ENCODE results near the gene GRM7.

GRM7 gene

DNA sequence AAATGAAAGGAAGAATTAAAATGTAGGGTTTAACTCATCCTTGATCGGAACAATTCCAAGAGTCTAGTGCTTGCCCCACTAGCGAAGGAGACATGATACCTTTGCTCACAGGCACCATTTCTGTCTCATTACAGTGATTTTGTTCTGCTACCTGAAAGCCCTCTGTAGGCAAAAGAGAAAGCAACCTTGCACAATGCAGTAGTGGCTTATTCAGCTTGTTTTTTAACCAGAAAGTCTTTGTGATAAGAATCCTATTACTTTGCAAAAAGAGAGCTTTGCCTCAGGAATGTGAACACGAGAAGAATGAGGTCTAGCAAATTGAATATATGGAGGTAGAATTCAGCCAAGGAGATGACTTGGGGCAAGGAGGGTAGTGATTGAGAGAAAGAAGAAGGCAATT, 684.4 kb downstream of the GRM7 start:
- H3K9me3 ChIP-seq (ENCODE audit: control extremely low read depth in 1 of 5, control insufficient read depth in 4 of 5, insufficient read depth in 2 of 5, low read depth in 1 of 5, low read length in 4 of 5) = no peaks in the 10 kb centered on the region
- H3K27me3 ChIP-seq (replicated peaks in 2 of 5; ENCODE audit: control insufficient read depth in 4 of 5, insufficient read depth in 5 of 5, low read length in 4 of 5) = no peaks in the 10 kb centered on the region
- ChIA-PET POLR2A (no interaction called here), CTCF (interaction anchor here (1.8 kb wide), 1 partner anchor 9 kb away, joined by 4 read pairs; no protein-coding TSS in a partner anchor)
- WGBS (ENCODE audit: insufficient coverage) = 76% methylated on average over 3 of the region's 3 CpGs
- H3K27ac ChIP-seq (ENCODE audit: insufficient read depth in 1 of 2, low read depth in 1 of 2, low read length in 2 of 2, poor library complexity in 1 of 2, severe bottlenecking in 2 of 2) = no peak overlapping the region
- H3K4me3 ChIP-seq (ENCODE audit: control insufficient read depth in 1 of 7, extremely low read depth in 1 of 7, insufficient read depth in 4 of 7, low read depth in 2 of 7, low read length in 6 of 7) = no peak overlapping the region
- no peaks in the 10 kb centered on the region for H3K36me3 ChIP-seq (ENCODE audit: control insufficient read depth in 4 of 4, insufficient read depth in 4 of 4, low read length in 3 of 4)
- DNase-seq = peak in 2 of 3 donors; percentile 23 to 32
- peaks cover 0 to 10% (median 0%) of the 10 kb centered on the region in 4 experiments for H3K4me1 ChIP-seq (ENCODE audit: control extremely low read depth in 1 of 4, control insufficient read depth in 4 of 4, insufficient read depth in 4 of 4, low read length in 3 of 4)

DNA sequence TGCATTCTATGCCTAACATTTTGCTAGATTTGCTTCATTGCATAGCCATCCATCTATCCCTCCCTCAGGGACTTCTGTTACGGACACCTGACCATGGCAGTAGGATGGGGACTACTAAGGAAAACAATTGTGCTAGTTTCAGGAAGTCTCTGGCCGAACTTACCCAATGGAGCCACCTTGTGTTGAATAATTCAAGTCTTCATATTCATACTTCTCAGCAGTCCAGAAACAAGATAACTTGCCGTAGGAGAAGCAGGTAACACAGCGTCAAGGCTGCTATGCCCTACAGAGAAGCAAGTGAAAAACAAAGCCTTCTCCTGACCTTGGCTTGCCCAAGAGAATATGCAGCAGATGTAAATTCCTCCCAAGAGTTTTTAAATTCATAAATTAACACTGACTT, 685.3 kb downstream of the GRM7 start:
- H3K36me3 ChIP-seq (ENCODE audit: control insufficient read depth in 4 of 4, insufficient read depth in 4 of 4, low read length in 3 of 4) = no peaks in the 10 kb centered on the region
- H3K4me1 ChIP-seq (ENCODE audit: control extremely low read depth in 1 of 4, control insufficient read depth in 4 of 4, insufficient read depth in 4 of 4, low read length in 3 of 4) = peaks cover 0 to 10% (median 0%) of the 10 kb centered on the region in 4 experiments
- ChIA-PET CTCF (interaction anchor here (1.8 kb wide), 1 partner anchor 10 kb away, joined by 4 read pairs; no protein-coding TSS in a partner anchor), POLR2A (no interaction called here)
- 50% methylated on average over 3 of the region's 4 CpGs for WGBS (ENCODE audit: insufficient coverage)
- no peak overlapping the region for H3K27ac ChIP-seq (ENCODE audit: insufficient read depth in 1 of 2, low read depth in 1 of 2, low read length in 2 of 2, poor library complexity in 1 of 2, severe bottlenecking in 2 of 2)
- peak; percentile 29 to 58 (median 50) for DNase-seq
- peaks cover 0 to 4% (median 0%) of the 10 kb centered on the region in 5 experiments for H3K9me3 ChIP-seq (ENCODE audit: control extremely low read depth in 1 of 5, control insufficient read depth in 4 of 5, insufficient read depth in 2 of 5, low read depth in 1 of 5, low read length in 4 of 5)
- H3K4me3 ChIP-seq (ENCODE audit: control insufficient read depth in 1 of 7, extremely low read depth in 1 of 7, insufficient read depth in 4 of 7, low read depth in 2 of 7, low read length in 6 of 7) = no peak overlapping the region
- H3K27me3 ChIP-seq (replicated peaks in 2 of 5; ENCODE audit: control insufficient read depth in 4 of 5, insufficient read depth in 5 of 5, low read length in 4 of 5) = no peaks in the 10 kb centered on the region

DNA sequence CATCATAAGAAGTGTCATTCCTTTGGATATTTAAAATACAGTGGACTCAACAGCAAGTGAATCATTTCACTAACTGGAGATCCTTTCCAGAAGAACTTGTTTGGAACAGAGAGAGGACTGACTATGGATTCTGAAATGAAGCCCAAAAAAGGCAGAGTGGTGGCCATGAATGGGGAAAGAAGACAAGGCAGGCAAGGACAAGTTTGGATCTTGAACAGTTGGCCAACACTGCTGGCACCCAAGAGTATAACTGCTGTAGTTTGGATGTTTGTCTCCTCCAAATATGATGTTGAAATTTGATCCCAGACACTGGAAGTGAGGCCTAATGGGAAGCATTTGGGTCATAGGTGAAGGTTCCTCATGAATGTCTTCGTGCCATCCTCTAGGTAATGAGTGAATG, 686.9 kb downstream of the GRM7 start:
- Histone ChIP-seq H3K4me1 (ENCODE audit: control extremely low read depth in 1 of 4, control insufficient read depth in 4 of 4, insufficient read depth in 4 of 4, low read length in 3 of 4) (peaks cover 0 to 10% (median 0%) of the 10 kb centered on the region in 4 experiments), H3K27me3 (replicated peaks in 2 of 5; ENCODE audit: control insufficient read depth in 4 of 5, insufficient read depth in 5 of 5, low read length in 4 of 5) (no peaks in the 10 kb centered on the region), H3K9me3 (ENCODE audit: control extremely low read depth in 1 of 5, control insufficient read depth in 4 of 5, insufficient read depth in 2 of 5, low read depth in 1 of 5, low read length in 4 of 5) (peaks cover 0 to 17% (median 8%) of the 10 kb centered on the region in 5 experiments), H3K4me3 (ENCODE audit: control insufficient read depth in 1 of 7, extremely low read depth in 1 of 7, insufficient read depth in 4 of 7, low read depth in 2 of 7, low read length in 6 of 7) (no peak overlapping the region), H3K27ac (ENCODE audit: insufficient read depth in 1 of 2, low read depth in 1 of 2, low read length in 2 of 2, poor library complexity in 1 of 2, severe bottlenecking in 2 of 2) (no peak overlapping the region), H3K36me3 (ENCODE audit: control insufficient read depth in 4 of 4, insufficient read depth in 4 of 4, low read length in 3 of 4) (no peaks in the 10 kb centered on the region)
- POLR2A ChIA-PET = no interaction called here
- CTCF ChIA-PET = no interaction called here
- no peak for DNase-seq
- no CpG with 5 or more reads among the region's 1 CpG for WGBS (ENCODE audit: insufficient coverage)

DNA sequence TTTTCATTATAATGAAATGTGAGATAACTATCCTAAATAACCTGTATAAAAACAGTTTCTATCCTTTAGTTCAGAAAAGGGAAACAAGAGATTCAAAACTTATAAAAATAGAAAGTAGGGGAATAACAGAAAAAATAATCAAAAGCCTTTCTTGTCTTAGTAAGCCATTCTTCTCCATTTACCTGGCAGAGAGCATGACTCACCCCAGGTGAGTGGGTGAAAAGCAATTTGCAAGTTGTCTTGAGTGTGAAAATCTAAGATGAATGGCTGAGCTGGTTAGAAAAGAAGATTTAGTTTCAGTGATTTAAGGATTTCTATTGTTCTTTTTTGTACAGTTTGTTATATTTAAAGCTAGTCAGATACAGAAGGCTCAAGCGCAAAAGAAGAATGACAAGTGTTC, 702.0 kb downstream of the GRM7 start:
- Histone ChIP-seq H3K27ac (ENCODE audit: insufficient read depth in 1 of 2, low read depth in 1 of 2, low read length in 2 of 2, poor library complexity in 1 of 2, severe bottlenecking in 2 of 2) (no peak overlapping the region), H3K36me3 (ENCODE audit: control insufficient read depth in 4 of 4, insufficient read depth in 4 of 4, low read length in 3 of 4) (no peaks in the 10 kb centered on the region), H3K4me1 (ENCODE audit: control extremely low read depth in 1 of 4, control insufficient read depth in 4 of 4, insufficient read depth in 4 of 4, low read length in 3 of 4) (no peaks in the 10 kb centered on the region), H3K9me3 (ENCODE audit: control extremely low read depth in 1 of 5, control insufficient read depth in 4 of 5, insufficient read depth in 2 of 5, low read depth in 1 of 5, low read length in 4 of 5) (no peaks in the 10 kb centered on the region), H3K4me3 (ENCODE audit: control insufficient read depth in 1 of 7, extremely low read depth in 1 of 7, insufficient read depth in 4 of 7, low read depth in 2 of 7, low read length in 6 of 7) (no peak overlapping the region), H3K27me3 (replicated peaks in 2 of 5; ENCODE audit: control insufficient read depth in 4 of 5, insufficient read depth in 5 of 5, low read length in 4 of 5) (no peaks in the 10 kb centered on the region)
- no peak for DNase-seq
- ChIA-PET POLR2A (no interaction called here), CTCF (no interaction called here)
- no CpG with 5 or more reads among the region's 1 CpG for WGBS (ENCODE audit: insufficient coverage)

DNA sequence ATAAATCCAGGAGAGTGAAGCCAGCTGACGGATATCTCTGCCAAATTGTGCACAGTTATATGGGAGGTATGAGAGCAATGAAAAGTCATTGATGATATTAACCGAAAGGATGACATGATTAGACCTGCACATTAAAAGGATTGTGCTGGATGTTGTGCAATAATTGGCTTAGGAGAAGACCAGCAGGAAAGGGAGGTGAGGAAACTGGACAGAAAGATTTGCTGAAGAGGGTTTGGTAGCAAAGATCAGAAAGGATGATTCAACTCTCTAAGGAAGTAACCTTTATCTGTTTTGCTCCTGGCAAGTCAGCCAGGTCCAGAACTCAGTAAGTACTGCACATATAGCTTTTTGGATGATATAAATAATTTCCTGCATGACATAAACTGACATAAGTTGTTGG, 704.7 kb downstream of the GRM7 start:
- Histone ChIP-seq H3K36me3 (ENCODE audit: control insufficient read depth in 4 of 4, insufficient read depth in 4 of 4, low read length in 3 of 4) (no peaks in the 10 kb centered on the region), H3K27ac (ENCODE audit: insufficient read depth in 1 of 2, low read depth in 1 of 2, low read length in 2 of 2, poor library complexity in 1 of 2, severe bottlenecking in 2 of 2) (no peak overlapping the region), H3K4me3 (ENCODE audit: control insufficient read depth in 1 of 7, extremely low read depth in 1 of 7, insufficient read depth in 4 of 7, low read depth in 2 of 7, low read length in 6 of 7) (no peak overlapping the region), H3K27me3 (replicated peaks in 2 of 5; ENCODE audit: control insufficient read depth in 4 of 5, insufficient read depth in 5 of 5, low read length in 4 of 5) (no peaks in the 10 kb centered on the region), H3K9me3 (ENCODE audit: control extremely low read depth in 1 of 5, control insufficient read depth in 4 of 5, insufficient read depth in 2 of 5, low read depth in 1 of 5, low read length in 4 of 5) (peaks cover 0 to 3% (median 0%) of the 10 kb centered on the region in 5 experiments), H3K4me1 (ENCODE audit: control extremely low read depth in 1 of 4, control insufficient read depth in 4 of 4, insufficient read depth in 4 of 4, low read length in 3 of 4) (no peaks in the 10 kb centered on the region)
- POLR2A ChIA-PET = no interaction called here
- DNase-seq = no peak
- WGBS (ENCODE audit: insufficient coverage) = 100% methylated on average over 2 of the region's 2 CpGs
- CTCF ChIA-PET = no interaction called here

DNA sequence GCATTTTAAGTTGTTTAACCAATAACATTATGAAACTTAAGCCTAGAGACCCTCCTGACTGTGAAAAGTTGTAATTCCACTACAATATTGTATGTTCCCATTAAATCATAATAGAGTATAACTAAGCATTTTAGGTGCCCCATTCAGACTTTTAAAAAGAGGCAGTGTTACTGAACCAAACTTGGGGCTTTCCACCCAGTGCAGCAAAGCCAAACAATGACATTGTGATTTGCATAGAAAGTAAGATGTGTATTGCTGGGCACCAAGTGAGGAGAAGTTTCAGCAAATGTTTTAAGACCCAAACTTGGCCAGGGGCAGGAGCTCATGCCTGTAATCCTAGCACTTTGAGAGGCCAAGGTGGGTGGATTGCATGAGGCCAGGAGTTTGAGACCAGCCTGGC, 706.2 kb downstream of the GRM7 start:
- H3K9me3 ChIP-seq (ENCODE audit: control extremely low read depth in 1 of 5, control insufficient read depth in 4 of 5, insufficient read depth in 2 of 5, low read depth in 1 of 5, low read length in 4 of 5) = peaks cover 0 to 9% (median 3%) of the 10 kb centered on the region in 5 experiments
- no peaks in the 10 kb centered on the region for H3K27me3 ChIP-seq (replicated peaks in 2 of 5; ENCODE audit: control insufficient read depth in 4 of 5, insufficient read depth in 5 of 5, low read length in 4 of 5)
- no peak for DNase-seq
- POLR2A ChIA-PET = no interaction called here
- H3K4me3 ChIP-seq (ENCODE audit: control insufficient read depth in 1 of 7, extremely low read depth in 1 of 7, insufficient read depth in 4 of 7, low read depth in 2 of 7, low read length in 6 of 7) = no peak overlapping the region
- no peak overlapping the region for H3K27ac ChIP-seq (ENCODE audit: insufficient read depth in 1 of 2, low read depth in 1 of 2, low read length in 2 of 2, poor library complexity in 1 of 2, severe bottlenecking in 2 of 2)
- H3K36me3 ChIP-seq (ENCODE audit: control insufficient read depth in 4 of 4, insufficient read depth in 4 of 4, low read length in 3 of 4) = no peaks in the 10 kb centered on the region
- CTCF ChIA-PET = no interaction called here
- H3K4me1 ChIP-seq (ENCODE audit: control extremely low read depth in 1 of 4, control insufficient read depth in 4 of 4, insufficient read depth in 4 of 4, low read length in 3 of 4) = no peaks in the 10 kb centered on the region

DNA sequence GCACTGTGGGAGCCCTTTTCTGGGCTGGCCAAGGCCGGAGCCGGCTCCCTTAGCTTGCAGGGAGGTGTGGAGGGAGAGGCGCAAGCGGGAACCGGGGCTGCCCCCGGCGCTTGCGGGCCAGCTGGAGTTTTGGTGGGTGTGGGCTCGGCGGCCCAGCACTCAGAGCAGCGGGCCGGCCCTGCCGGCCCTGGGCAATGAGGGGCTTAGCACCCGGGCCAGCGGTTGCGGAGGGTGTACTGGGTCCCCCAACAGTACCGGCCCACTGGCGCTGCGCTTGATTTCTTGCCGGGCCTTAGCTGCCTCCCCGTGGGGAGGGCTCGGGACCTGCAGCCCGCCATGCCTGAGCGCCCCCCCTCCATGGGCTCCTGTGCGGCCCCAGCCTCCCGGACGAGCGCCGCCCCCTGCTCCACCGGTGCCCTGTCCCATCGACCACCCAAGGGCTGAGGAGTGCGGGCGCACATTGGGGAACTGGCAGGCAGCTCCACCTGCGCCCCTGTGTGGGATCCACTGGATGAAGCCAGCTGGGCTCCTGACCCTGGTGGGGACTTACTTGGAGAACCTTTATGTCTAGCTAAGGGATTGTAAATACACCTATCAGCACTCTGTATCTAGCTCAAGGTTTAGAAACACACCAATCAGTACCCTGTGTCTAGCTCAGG, 707.7 kb downstream of the GRM7 start:
- ChIA-PET POLR2A (no interaction called here), CTCF (interaction anchor here (1.8 kb wide), 1 partner anchor 8 kb away, joined by 4 read pairs; no protein-coding TSS in a partner anchor)
- Histone ChIP-seq H3K4me1 (ENCODE audit: control extremely low read depth in 1 of 4, control insufficient read depth in 4 of 4, insufficient read depth in 4 of 4, low read length in 3 of 4) (no peaks in the 10 kb centered on the region), H3K27ac (ENCODE audit: insufficient read depth in 1 of 2, low read depth in 1 of 2, low read length in 2 of 2, poor library complexity in 1 of 2, severe bottlenecking in 2 of 2) (no peak overlapping the region), H3K36me3 (ENCODE audit: control insufficient read depth in 4 of 4, insufficient read depth in 4 of 4, low read length in 3 of 4) (no peaks in the 10 kb centered on the region), H3K4me3 (ENCODE audit: control insufficient read depth in 1 of 7, extremely low read depth in 1 of 7, insufficient read depth in 4 of 7, low read depth in 2 of 7, low read length in 6 of 7) (no peak overlapping the region), H3K9me3 (ENCODE audit: control extremely low read depth in 1 of 5, control insufficient read depth in 4 of 5, insufficient read depth in 2 of 5, low read depth in 1 of 5, low read length in 4 of 5) (peaks cover 0 to 9% (median 3%) of the 10 kb centered on the region in 5 experiments), H3K27me3 (replicated peaks in 2 of 5; ENCODE audit: control insufficient read depth in 4 of 5, insufficient read depth in 5 of 5, low read length in 4 of 5) (no peaks in the 10 kb centered on the region)
- 93% methylated on average over 31 of the region's 34 CpGs for WGBS (ENCODE audit: insufficient coverage)
- DNase-seq = no peak
